ENCODE data around the gene PLXNA4. TPM values are rescaled to one million over a fixed set of nuclear protein-coding genes. Genes with fewer than 3 reads are reported as not detected.

The PLXNA4 gene
- total RNA-seq, 1 donor from 2014 or later: 16.2 TPM

- H3K27me3 Mint-ChIP-seq (ENCODE audit: unreplicated experiment): peaks cover 14% of the 10 kb centered on the region
- H3K4me1 Mint-ChIP-seq (ENCODE audit: low read depth, unreplicated experiment): peaks cover 22% of the 10 kb centered on the region
- DNase-seq: no peak
- H3K36me3 Mint-ChIP-seq (ENCODE audit: unreplicated experiment): no peaks in the 10 kb centered on the region
- H3K27ac Mint-ChIP-seq (ENCODE audit: unreplicated experiment): no peak overlapping the region
- TF ChIP-seq CTCF (IDR thresholded peaks at IDR 0.05; ENCODE audit: partially characterized antibody, unreplicated experiment): no peak
- no peak overlapping the region for H3K4me3 Mint-ChIP-seq (ENCODE audit: unreplicated experiment)
- H3K9me3 Mint-ChIP-seq (ENCODE audit: unreplicated experiment): peaks cover 6% of the 10 kb centered on the region
Observed at GRCh38 chr7:132110692-132111091, 465.6 kb downstream of the PLXNA4 start.

- no peak overlapping the region for H3K4me3 Mint-ChIP-seq (ENCODE audit: unreplicated experiment)
- no peaks in the 10 kb centered on the region for H3K36me3 Mint-ChIP-seq (ENCODE audit: unreplicated experiment)
- DNase-seq: no peak
- no peak for TF ChIP-seq CTCF (IDR thresholded peaks at IDR 0.05; ENCODE audit: partially characterized antibody, unreplicated experiment)
- H3K4me1 Mint-ChIP-seq (ENCODE audit: low read depth, unreplicated experiment): peaks cover 28% of the 10 kb centered on the region
- peaks cover 6% of the 10 kb centered on the region for H3K9me3 Mint-ChIP-seq (ENCODE audit: unreplicated experiment)
- no peak overlapping the region for H3K27ac Mint-ChIP-seq (ENCODE audit: unreplicated experiment)
- H3K27me3 Mint-ChIP-seq (ENCODE audit: unreplicated experiment): peaks cover 18% of the 10 kb centered on the region
Observed at GRCh38 chr7:132109769-132110168, 466.5 kb downstream of the PLXNA4 start.

- H3K4me1 Mint-ChIP-seq (ENCODE audit: low read depth, unreplicated experiment): peaks cover 23% of the 10 kb centered on the region
- no peaks in the 10 kb centered on the region for H3K36me3 Mint-ChIP-seq (ENCODE audit: unreplicated experiment)
- H3K27ac Mint-ChIP-seq (ENCODE audit: unreplicated experiment): no peak overlapping the region
- H3K4me3 Mint-ChIP-seq (ENCODE audit: unreplicated experiment): peak overlapping the region; percentile 14
- TF ChIP-seq CTCF (IDR thresholded peaks at IDR 0.05; ENCODE audit: partially characterized antibody, unreplicated experiment): no peak
- H3K9me3 Mint-ChIP-seq (ENCODE audit: unreplicated experiment): peaks cover 6% of the 10 kb centered on the region
- H3K27me3 Mint-ChIP-seq (ENCODE audit: unreplicated experiment): peaks cover 16% of the 10 kb centered on the region
- DNase-seq: no peak
Observed at GRCh38 chr7:132108563-132108962, 467.7 kb downstream of the PLXNA4 start.

GRCh38 chr7:132106491-132106890 lies 469.8 kb downstream of the PLXNA4 start:
- H3K27me3 Mint-ChIP-seq (ENCODE audit: unreplicated experiment): peaks cover 9% of the 10 kb centered on the region
- peaks cover 4% of the 10 kb centered on the region for H3K9me3 Mint-ChIP-seq (ENCODE audit: unreplicated experiment)
- H3K27ac Mint-ChIP-seq (ENCODE audit: unreplicated experiment): no peak overlapping the region
- H3K4me3 Mint-ChIP-seq (ENCODE audit: unreplicated experiment): no peak overlapping the region
- no peak for DNase-seq
- H3K36me3 Mint-ChIP-seq (ENCODE audit: unreplicated experiment): no peaks in the 10 kb centered on the region
- no peak for TF ChIP-seq CTCF (IDR thresholded peaks at IDR 0.05; ENCODE audit: partially characterized antibody, unreplicated experiment)
- H3K4me1 Mint-ChIP-seq (ENCODE audit: low read depth, unreplicated experiment): peaks cover 17% of the 10 kb centered on the region

GRCh38 chr7:132105096-132105495 lies 471.2 kb downstream of the PLXNA4 start:
- TF ChIP-seq CTCF (IDR thresholded peaks at IDR 0.05; ENCODE audit: partially characterized antibody, unreplicated experiment): no peak
- Mint-ChIP-seq H3K27ac (ENCODE audit: unreplicated experiment) (no peak overlapping the region), H3K4me3 (ENCODE audit: unreplicated experiment) (no peak overlapping the region), H3K27me3 (ENCODE audit: unreplicated experiment) (peaks cover 11% of the 10 kb centered on the region), H3K9me3 (ENCODE audit: unreplicated experiment) (peaks cover 4% of the 10 kb centered on the region), H3K4me1 (ENCODE audit: low read depth, unreplicated experiment) (peaks cover 17% of the 10 kb centered on the region), H3K36me3 (ENCODE audit: unreplicated experiment) (no peaks in the 10 kb centered on the region)
- no peak for DNase-seq
